ENCODE results near the gene STARD3NL.

DNA sequence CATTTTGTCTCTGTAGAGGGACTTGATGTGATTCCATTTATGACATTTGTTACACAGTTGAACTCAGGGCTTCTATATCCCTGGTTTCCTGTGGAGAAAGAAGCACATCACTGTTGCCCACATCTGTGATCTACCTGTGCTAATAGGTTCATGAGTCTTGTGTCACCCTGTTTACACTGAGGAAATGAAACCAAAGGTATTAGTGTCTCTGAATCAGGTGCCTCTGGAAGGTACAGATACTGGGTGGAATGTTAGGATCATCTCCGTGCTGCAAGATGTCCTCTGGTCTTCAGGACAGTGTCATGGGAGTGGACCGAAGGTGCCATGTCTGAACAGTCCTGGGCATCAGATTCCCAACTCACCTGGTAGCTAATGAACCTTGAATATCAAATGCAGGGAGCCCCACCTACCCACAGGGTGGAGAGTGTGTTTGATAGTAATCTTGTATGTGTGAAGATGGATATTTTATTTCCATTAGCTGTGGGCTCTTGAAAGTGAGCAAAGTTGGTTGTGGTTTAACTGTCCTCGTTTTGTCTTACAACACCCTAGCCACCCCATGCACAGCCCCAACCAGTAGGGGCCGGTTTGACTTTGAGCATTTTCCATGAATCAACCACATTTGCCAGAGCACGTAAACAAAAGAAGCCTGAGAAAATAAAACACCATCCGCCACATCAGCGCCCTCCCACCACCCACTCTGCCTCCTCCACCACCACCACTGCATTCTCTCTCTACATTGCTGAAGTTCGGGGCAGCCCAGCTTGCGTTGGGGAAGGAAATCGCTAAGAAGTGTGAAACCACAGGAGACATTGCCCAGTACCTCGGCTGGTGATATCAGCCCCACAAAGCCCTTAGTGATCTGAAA is 54.7 kb downstream of the STARD3NL start:
- TF ChIP-seq EZH2phosphoT487 (IDR thresholded peaks at IDR 0.05; ENCODE audit: borderline replicate concordance): no peak
- TF ChIP-seq, protein P1, sequence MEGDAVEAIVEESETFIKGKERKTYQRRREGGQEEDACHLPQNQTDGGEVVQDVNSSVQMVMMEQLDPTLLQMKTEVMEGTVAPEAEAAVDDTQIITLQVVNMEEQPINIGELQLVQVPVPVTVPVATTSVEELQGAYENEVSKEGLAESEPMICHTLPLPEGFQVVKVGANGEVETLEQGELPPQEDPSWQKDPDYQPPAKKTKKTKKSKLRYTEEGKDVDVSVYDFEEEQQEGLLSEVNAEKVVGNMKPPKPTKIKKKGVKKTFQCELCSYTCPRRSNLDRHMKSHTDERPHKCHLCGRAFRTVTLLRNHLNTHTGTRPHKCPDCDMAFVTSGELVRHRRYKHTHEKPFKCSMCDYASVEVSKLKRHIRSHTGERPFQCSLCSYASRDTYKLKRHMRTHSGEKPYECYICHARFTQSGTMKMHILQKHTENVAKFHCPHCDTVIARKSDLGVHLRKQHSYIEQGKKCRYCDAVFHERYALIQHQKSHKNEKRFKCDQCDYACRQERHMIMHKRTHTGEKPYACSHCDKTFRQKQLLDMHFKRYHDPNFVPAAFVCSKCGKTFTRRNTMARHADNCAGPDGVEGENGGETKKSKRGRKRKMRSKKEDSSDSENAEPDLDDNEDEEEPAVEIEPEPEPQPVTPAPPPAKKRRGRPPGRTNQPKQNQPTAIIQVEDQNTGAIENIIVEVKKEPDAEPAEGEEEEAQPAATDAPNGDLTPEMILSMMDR (conservative IDR thresholded peaks at IDR 0.05; ENCODE audit: low read length): peak; percentile 23; the same call in 1 of the 2 replicates
